GM12875 (cell line): Measurements from ENCODE around the gene RERE.
"Not testable (repeated sequence)": the region's sequence is repeated elsewhere in the genome, so short reads cannot be mapped to it uniquely, and the experiment has no call there.

Experiments
- H3K4me3 ChIP-seq: one replicate; pipeline ENCODE4 v1.5.1; 2011; ENCODE audit warnings: low read depth, low read length, control low read depth
- TF ChIP-seq, protein P1 (sequence below): IDR thresholded peaks from 2 replicates; pipeline ENCODE4 v1.5.1; 2011; ENCODE audit warnings: low read depth, mild to moderate bottlenecking, control low read depth, inconsistent platforms, low read length, moderate library complexity, borderline replicate concordance; ENCODE audit not compliant: insufficient read depth

The RERE gene

DNA sequence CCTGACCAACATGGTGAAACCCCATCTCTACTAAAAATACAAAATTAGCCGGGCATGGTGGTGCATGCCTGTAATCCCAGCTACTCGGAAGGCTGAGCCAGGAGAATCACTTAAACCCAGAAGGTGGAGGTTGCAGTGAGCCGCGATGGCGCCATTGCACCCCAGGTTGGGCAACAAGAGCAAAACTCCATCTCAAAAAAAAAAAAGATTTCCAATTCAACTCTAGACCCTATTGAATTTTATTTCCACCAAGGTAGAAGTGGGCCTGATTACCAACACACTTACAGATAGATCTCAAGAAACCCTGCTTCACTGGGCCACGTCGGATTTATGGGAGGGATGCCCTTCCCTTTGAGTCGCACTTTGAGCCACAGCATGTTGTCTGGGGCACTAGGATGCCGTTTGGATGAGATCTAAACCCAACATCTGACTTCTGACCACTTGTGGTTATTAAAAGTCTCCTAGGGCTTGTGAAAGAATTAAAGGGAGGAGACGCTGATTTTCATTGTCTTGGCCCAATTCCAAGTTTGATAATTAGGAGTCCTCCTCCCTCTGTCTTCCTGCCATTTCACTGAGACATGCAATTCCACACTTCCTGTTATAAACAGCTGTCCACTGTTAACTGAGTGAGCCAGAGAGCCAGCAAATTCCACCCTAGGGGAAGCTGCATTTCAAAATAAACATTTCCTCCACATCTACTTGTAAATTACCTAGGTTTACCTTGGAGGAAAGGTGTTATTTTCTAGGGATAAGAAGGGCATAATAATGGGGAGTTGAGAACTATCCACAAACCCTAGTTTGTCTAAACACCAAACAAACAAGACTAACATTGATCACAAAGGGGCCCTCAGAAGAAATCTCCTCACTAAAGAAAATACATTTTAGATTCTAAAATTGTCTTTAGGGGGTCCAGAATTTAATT is 5.2 kb upstream of the RERE start:
- TF ChIP-seq, protein P1, sequence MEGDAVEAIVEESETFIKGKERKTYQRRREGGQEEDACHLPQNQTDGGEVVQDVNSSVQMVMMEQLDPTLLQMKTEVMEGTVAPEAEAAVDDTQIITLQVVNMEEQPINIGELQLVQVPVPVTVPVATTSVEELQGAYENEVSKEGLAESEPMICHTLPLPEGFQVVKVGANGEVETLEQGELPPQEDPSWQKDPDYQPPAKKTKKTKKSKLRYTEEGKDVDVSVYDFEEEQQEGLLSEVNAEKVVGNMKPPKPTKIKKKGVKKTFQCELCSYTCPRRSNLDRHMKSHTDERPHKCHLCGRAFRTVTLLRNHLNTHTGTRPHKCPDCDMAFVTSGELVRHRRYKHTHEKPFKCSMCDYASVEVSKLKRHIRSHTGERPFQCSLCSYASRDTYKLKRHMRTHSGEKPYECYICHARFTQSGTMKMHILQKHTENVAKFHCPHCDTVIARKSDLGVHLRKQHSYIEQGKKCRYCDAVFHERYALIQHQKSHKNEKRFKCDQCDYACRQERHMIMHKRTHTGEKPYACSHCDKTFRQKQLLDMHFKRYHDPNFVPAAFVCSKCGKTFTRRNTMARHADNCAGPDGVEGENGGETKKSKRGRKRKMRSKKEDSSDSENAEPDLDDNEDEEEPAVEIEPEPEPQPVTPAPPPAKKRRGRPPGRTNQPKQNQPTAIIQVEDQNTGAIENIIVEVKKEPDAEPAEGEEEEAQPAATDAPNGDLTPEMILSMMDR, result no peak
- H3K4me3 ChIP-seq, result no peak overlapping the region

DNA sequence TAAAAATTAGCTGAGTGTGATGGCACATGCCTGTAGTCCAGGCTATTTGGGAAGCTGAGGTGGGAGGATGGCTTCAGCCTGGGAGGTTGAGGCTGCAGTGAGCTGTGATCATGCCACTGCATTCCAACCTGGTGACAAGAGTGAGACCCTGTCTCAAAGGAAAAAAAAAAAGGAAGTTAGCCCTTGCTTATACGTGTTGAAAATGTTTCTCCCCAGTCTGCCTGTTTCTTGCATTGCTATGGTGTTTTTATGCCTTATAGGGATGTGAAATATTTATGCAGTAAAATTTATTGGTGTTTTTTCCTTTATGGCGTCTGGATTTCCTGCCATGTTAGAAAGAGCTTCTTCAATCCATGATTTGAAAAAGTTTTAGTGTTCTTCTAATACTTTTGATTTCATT is 3.6 kb upstream of the RERE start:
- H3K4me3 ChIP-seq, result no peak overlapping the region
- TF ChIP-seq, protein P1, result no peak

DNA sequence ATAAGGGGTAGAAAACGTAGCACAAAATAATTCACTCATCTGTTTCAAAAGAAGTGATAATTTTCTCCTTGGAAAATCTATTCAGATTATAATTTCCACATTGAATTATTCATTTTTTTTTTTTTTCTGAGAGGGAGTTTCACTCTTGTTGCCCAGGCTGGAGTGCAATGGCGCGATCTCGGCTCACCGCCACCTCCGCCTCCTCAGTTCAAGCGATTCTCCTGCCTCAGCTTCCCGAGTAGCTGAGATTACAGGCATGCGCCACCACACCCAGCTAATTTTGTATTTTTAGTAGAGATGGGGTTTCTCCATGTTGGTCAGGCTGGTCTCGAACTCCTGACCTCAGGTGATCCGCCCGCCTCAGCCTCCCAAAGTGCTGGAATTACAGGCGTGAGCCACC is 1.3 kb upstream of the RERE start:
- H3K4me3 ChIP-seq, result not testable (repeated sequence)

DNA sequence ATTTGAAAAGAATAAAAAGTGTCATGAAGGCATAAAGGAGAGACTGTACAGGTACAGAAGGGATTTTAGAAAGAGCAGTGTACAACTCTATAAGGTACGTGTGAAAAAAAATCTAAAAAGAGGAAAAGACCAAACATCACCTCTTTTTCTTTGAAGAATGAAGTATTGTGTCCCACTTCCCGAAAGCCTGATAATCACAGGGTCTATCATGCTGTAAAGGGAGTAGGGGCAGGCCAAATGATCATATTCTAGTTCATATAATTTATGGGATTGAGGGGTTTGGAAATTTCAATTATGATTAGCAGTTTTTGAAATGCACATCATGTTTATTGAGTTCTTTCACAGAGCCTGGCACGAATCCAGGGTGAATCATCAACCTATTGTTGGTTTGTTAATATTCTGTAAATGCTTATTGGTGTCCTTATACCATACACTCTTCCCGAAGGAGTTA is 910 bp upstream of the RERE start:
- H3K4me3 ChIP-seq, result peak overlapping the region; percentile 50
- TF ChIP-seq, protein P1, result no peak

DNA sequence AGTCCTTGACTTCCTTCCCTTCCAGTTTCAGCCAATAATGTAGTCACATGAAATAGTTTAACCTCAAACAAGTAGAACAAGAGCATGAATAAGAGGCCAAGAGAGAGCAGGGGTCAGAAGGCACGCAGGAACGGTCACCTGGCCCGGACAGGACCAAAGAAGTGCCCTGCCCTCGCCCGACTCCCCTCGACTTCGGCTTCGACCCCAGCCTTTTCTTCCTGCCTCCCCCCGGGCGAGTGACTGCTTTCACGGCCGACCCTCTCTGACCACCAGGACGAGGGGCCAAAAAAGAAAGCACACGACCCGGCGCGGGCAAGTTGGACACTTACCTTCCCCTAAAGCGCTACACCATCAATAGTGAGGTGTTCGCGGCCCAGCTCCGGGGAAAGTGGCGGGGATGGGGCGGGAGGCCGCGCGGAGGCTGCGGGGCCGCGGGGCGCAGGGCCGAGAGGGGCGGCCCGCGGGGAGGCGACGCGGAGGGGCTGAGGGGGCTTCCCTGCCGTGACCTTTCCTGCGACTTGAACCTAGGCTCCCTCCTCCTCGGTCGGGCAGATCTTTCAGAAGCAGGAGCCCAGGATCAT is 519 bp downstream of the RERE start:
- H3K4me3 ChIP-seq, result peak overlapping the region; percentile 78
- TF ChIP-seq, protein P1, result no peak

DNA sequence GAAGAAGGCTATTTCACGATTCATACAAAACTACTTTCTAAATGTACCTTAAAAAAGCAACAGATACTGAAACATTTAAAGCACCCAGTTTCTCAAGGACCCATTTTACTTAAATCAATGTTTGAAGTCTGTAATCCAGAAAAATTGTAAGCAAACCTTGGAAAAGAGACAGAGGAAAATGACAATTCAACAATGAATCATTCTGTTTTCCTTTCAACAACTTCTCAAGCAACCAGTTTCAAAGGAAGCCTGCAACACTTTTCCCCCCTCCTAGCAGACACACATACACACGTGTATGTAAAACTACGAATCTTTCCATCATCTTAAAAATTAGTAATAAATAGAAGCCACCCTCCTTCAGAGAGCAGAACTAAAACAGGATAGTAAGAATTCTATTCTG is 1.2 kb downstream of the RERE start:
- TF ChIP-seq, protein P1, result no peak
- peak overlapping the region; percentile 78 for H3K4me3 ChIP-seq

DNA sequence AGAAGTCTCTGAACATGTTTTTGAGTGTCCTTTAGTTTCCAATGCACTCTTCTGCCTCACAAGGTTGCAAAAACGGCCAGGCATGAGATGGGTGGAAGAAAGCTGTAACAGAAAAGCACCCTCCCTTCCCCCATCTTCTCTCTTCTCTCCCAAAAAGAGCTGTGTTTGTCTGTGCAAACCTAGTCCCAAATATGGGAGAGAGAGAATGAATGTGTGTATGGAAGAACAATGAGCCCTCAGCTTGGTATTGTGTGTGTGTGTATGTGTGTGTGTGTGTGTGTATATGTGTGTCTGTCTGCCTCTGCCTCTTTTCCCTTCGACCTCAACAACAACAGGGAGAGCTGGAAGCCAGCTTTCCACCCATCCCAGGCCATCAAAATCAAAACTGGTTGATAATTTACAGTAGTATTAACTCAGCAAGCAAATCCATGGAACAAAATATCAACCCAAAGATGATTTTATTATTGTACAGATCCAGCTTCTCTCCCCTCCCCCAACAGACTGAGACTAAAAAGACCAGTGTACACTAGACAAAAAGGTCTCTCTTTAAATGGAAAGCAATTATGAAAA is 1.8 kb downstream of the RERE start:
- no peak overlapping the region for H3K4me3 ChIP-seq
- TF ChIP-seq, protein P1, result no peak
